Measurements from ENCODE around the gene MCL1.
"Not testable (repeated sequence)": the region's sequence is repeated elsewhere in the genome, so short reads cannot be mapped to it uniquely, and the experiment has no call there.

The MCL1 gene

GRCh38 chr1:150579110-150579944 is at the start of gene MCL1:
Gene MCL1 (minus strand): TSS chr1:150579610. CDS start chr1:150579530, 80 bp downstream.
- DNase-seq: peak; percentile 100

GRCh38 chr1:150628766-150629114 is 49.3 kb upstream of the MCL1 start:
- no peak for DNase-seq

GRCh38 chr1:150627826-150628410 is 48.5 kb upstream of the MCL1 start:
- no peak for DNase-seq

GRCh38 chr1:150626150-150626549 is 46.7 kb upstream of the MCL1 start:
- no peak for DNase-seq

GRCh38 chr1:150624546-150624945 is 45.1 kb upstream of the MCL1 start:
- not testable (repeated sequence) for DNase-seq

GRCh38 chr1:150624134-150624533 is 44.7 kb upstream of the MCL1 start:
- not testable (repeated sequence) for DNase-seq

GRCh38 chr1:150622303-150622975 is 43.0 kb upstream of the MCL1 start:
- DNase-seq: no peak

GRCh38 chr1:150621497-150622302 is 42.3 kb upstream of the MCL1 start:
- peak; percentile 95 for DNase-seq

GRCh38 chr1:150620919-150621318 is 41.5 kb upstream of the MCL1 start:
- DNase-seq: no peak

GRCh38 chr1:150619576-150620509 is 40.4 kb upstream of the MCL1 start:
- peak; percentile 97 for DNase-seq

GRCh38 chr1:150615346-150616201 is 36.2 kb upstream of the MCL1 start:
- DNase-seq: no peak

GRCh38 chr1:150613061-150613920 is 33.9 kb upstream of the MCL1 start:
- peak; percentile 93 for DNase-seq

- no peak for DNase-seq
These were observed 32.6 kb upstream of the MCL1 start for GRCh38 chr1:150612014-150612345.

- no peak for DNase-seq
These were observed 31.2 kb upstream of the MCL1 start for GRCh38 chr1:150610576-150610975.

- DNase-seq: no peak
These were observed 30.3 kb upstream of the MCL1 start for GRCh38 chr1:150609732-150610131.

GRCh38 chr1:150606463-150607142 is 27.2 kb upstream of the MCL1 start:
- no peak for DNase-seq

- not testable (repeated sequence) for DNase-seq
These were observed 26.0 kb upstream of the MCL1 start for GRCh38 chr1:150605451-150605731.

- DNase-seq: no peak
These were observed 24.8 kb upstream of the MCL1 start for GRCh38 chr1:150604226-150604588.

- no peak for DNase-seq
These were observed 24.3 kb upstream of the MCL1 start for GRCh38 chr1:150603711-150604110.

GRCh38 chr1:150602372-150602771 is 23.0 kb upstream of the MCL1 start:
- DNase-seq: not testable (repeated sequence)
